H7 (cell line): ENCODE measurements around the gene NKX6-2. TPM values are rescaled to one million over a fixed set of nuclear protein-coding genes. Genes with fewer than 3 reads are reported as not detected.
A peak's percentile ranks its signal among the peaks of the same experiment; 100 is the strongest.
"Not testable (repeated sequence)": the region's sequence is repeated elsewhere in the genome, so short reads cannot be mapped to it uniquely, and the experiment has no call there.

Source experiments
- DNase-seq: peaks from one replicate; pipeline ENCODE4 v3.0.0; 2012
- H3K27me3 ChIP-seq: 2 replicates; pipeline ENCODE4 v1.6.0; 2011; ENCODE audit warnings: mild to moderate bottlenecking, low read length; ENCODE audit not compliant: control insufficient read depth, insufficient read depth
- H3K36me3 ChIP-seq: replicated peaks from 2 replicates; pipeline ENCODE4 v1.5.1; 2011; ENCODE audit warnings: low read length; ENCODE audit not compliant: control insufficient read depth, insufficient read depth
- H3K4me3 ChIP-seq: 2 replicates; pipeline ENCODE4 v1.5.1; 2011; ENCODE audit warnings: low read depth, mild to moderate bottlenecking, control low read depth, low read length, moderate library complexity; ENCODE audit not compliant: insufficient read depth
- total RNA-seq: library from RNA; depleted of rRNA; stranded (reverse); fragments of >200 nt; shearing (Covaris generic); gene quantifications from 2 replicates; pipeline ENCODE4 v1.2.3, GENCODE V29; 2014; rRNA removed

NKX6-2 gene
- total RNA-seq: 0.26 and 0.38 TPM in 2 replicates

GRCh38 chr10:132785723-132786475 is at the start of gene NKX6-2:
Gene NKX6-2 (minus strand): TSS chr10:132786147. CDS start chr10:132785948, 199 bp downstream.
- peak within 1 kb of the TSS; percentile 20 for H3K4me3 ChIP-seq
- peaks cover 72% of the 10 kb centered on the region for H3K27me3 ChIP-seq
- DNase-seq: peak; percentile 91
- no peaks in the 10 kb centered on the region for H3K36me3 ChIP-seq

GRCh38 chr10:132834891-132835847 is 49.2 kb upstream of the NKX6-2 start:
- no peaks in the 10 kb centered on the region for H3K36me3 ChIP-seq
- H3K27me3 ChIP-seq: no peaks in the 10 kb centered on the region
- DNase-seq: peak; percentile 44
- H3K4me3 ChIP-seq: no peak overlapping the region

GRCh38 chr10:132834311-132834761 is 48.4 kb upstream of the NKX6-2 start:
- no peaks in the 10 kb centered on the region for H3K36me3 ChIP-seq
- H3K27me3 ChIP-seq: no peaks in the 10 kb centered on the region
- no peak for DNase-seq
- no peak overlapping the region for H3K4me3 ChIP-seq

- DNase-seq: peak; percentile 40
Observed at GRCh38 chr10:132833421-132834111, 47.6 kb upstream of the NKX6-2 start.

GRCh38 chr10:132832186-132832969 is 46.4 kb upstream of the NKX6-2 start:
- DNase-seq: peak; percentile 27
- Histone ChIP-seq H3K36me3 (no peaks in the 10 kb centered on the region), H3K27me3 (no peaks in the 10 kb centered on the region), H3K4me3 (no peak overlapping the region)

More at GRCh38 chr10:132833421-132834111, 47.6 kb upstream of the NKX6-2 start:
- H3K4me3 ChIP-seq: no peak overlapping the region
- H3K36me3 ChIP-seq: no peaks in the 10 kb centered on the region
- no peaks in the 10 kb centered on the region for H3K27me3 ChIP-seq

GRCh38 chr10:132829403-132829802 is 43.5 kb upstream of the NKX6-2 start:
- H3K4me3 ChIP-seq: no peak overlapping the region
- no peaks in the 10 kb centered on the region for H3K27me3 ChIP-seq
- DNase-seq: peak; percentile 28
- no peaks in the 10 kb centered on the region for H3K36me3 ChIP-seq

GRCh38 chr10:132828681-132829080 is 42.7 kb upstream of the NKX6-2 start:
- Histone ChIP-seq H3K27me3 (no peaks in the 10 kb centered on the region), H3K4me3 (no peak overlapping the region), H3K36me3 (no peaks in the 10 kb centered on the region)
- peak; percentile 39 for DNase-seq

GRCh38 chr10:132827861-132828539 is 42.1 kb upstream of the NKX6-2 start:
- no peak overlapping the region for H3K4me3 ChIP-seq
- no peaks in the 10 kb centered on the region for H3K36me3 ChIP-seq
- no peaks in the 10 kb centered on the region for H3K27me3 ChIP-seq
- peak; percentile 26 for DNase-seq

GRCh38 chr10:132827423-132827789 is 41.5 kb upstream of the NKX6-2 start:
- H3K4me3 ChIP-seq: no peak overlapping the region
- H3K36me3 ChIP-seq: no peaks in the 10 kb centered on the region
- H3K27me3 ChIP-seq: no peaks in the 10 kb centered on the region
- no peak for DNase-seq

GRCh38 chr10:132826524-132827422 is 40.8 kb upstream of the NKX6-2 start:
- no peak overlapping the region for H3K4me3 ChIP-seq
- DNase-seq: no peak
- no peaks in the 10 kb centered on the region for H3K27me3 ChIP-seq
- no peaks in the 10 kb centered on the region for H3K36me3 ChIP-seq

- H3K27me3 ChIP-seq, H3K4me3 ChIP-seq, H3K36me3 ChIP-seq, DNase-seq: not testable (repeated sequence)
Observed at GRCh38 chr10:132825783-132826523, 40.0 kb upstream of the NKX6-2 start.

- DNase-seq: no peak
- H3K4me3 ChIP-seq: no peak overlapping the region
- H3K36me3 ChIP-seq: no peaks in the 10 kb centered on the region
- H3K27me3 ChIP-seq: no peaks in the 10 kb centered on the region
Observed at GRCh38 chr10:132820056-132820455, 34.1 kb upstream of the NKX6-2 start.
